RWPE2 (cell line): ENCODE data around the gene SDF2L1.

Source experiments
- ATAC-seq: fragments of 200-7000 bp; cut with Tn5 transposase; 3 replicates; pipeline ENCODE4 v1.9.1; 2021; ENCODE audit warnings: low read depth
- DNase-seq: peaks from one replicate; pipeline ENCODE4 v3.0.0-alpha.2; 2020; ENCODE audit warnings: low spot score
- H3K27ac ChIP-seq: fragments of 450-650 bp; 2 replicates; pipeline ENCODE4 v1.5.1; 2017; ENCODE audit warnings: mild to moderate bottlenecking; ENCODE audit not compliant: poor library complexity, severe bottlenecking
- H3K27me3 ChIP-seq: fragments of 250-450 bp; sonication (Bioruptor Pico); 2 replicates; pipeline ENCODE4 v1.5.1; 2021; ENCODE audit warnings: mild to moderate bottlenecking, moderate library complexity; ENCODE audit not compliant: insufficient read depth, poor library complexity, severe bottlenecking
- H3K36me3 ChIP-seq: fragments of 250-450 bp; sonication (Bioruptor Pico); 2 replicates; pipeline ENCODE4 v1.5.1; 2020; ENCODE audit warnings: low read depth, mild to moderate bottlenecking, moderate library complexity
- H3K4me1 ChIP-seq: fragments of 250-450 bp; sonication (Bioruptor Pico); 2 replicates; pipeline ENCODE4 v1.5.1; 2021; ENCODE audit warnings: mild to moderate bottlenecking, moderate library complexity; ENCODE audit not compliant: insufficient read depth, poor library complexity, severe bottlenecking
- H3K4me3 ChIP-seq: fragments of 250-450 bp; sonication (Bioruptor Pico); 2 replicates; pipeline ENCODE4 v1.5.1; 2021; ENCODE audit warnings: mild to moderate bottlenecking, moderate library complexity; ENCODE audit not compliant: severe bottlenecking
- H3K9me3 ChIP-seq: fragments of 250-450 bp; sonication (Bioruptor Pico); 2 replicates; pipeline ENCODE4 v1.5.1; 2021; ENCODE audit warnings: mild to moderate bottlenecking, moderate library complexity; ENCODE audit not compliant: severe bottlenecking
- TF ChIP-seq, protein P1 (sequence below): fragments of 450-650 bp; IDR thresholded peaks from one replicate; pipeline ENCODE4 v1.5.1; 2017; ENCODE audit warnings: mild to moderate bottlenecking, moderate library complexity; ENCODE audit not compliant: poor library complexity, severe bottlenecking

SDF2L1 gene

GRCh38 chr22:21652010-21652546 lies 10.0 kb downstream of the SDF2L1 start:
- DNase-seq = peak; percentile 88
- peaks cover 38% of the 10 kb centered on the region for H3K36me3 ChIP-seq
- no peaks in the 10 kb centered on the region for H3K4me1 ChIP-seq
- TF ChIP-seq, protein P1, sequence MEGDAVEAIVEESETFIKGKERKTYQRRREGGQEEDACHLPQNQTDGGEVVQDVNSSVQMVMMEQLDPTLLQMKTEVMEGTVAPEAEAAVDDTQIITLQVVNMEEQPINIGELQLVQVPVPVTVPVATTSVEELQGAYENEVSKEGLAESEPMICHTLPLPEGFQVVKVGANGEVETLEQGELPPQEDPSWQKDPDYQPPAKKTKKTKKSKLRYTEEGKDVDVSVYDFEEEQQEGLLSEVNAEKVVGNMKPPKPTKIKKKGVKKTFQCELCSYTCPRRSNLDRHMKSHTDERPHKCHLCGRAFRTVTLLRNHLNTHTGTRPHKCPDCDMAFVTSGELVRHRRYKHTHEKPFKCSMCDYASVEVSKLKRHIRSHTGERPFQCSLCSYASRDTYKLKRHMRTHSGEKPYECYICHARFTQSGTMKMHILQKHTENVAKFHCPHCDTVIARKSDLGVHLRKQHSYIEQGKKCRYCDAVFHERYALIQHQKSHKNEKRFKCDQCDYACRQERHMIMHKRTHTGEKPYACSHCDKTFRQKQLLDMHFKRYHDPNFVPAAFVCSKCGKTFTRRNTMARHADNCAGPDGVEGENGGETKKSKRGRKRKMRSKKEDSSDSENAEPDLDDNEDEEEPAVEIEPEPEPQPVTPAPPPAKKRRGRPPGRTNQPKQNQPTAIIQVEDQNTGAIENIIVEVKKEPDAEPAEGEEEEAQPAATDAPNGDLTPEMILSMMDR = no peak
- peak overlapping the region; percentile 79 for H3K4me3 ChIP-seq
- ATAC-seq = peak; percentile 86
- peak overlapping the region; percentile 53 for H3K27ac ChIP-seq
- H3K9me3 ChIP-seq = no peaks in the 10 kb centered on the region
- H3K27me3 ChIP-seq = no peaks in the 10 kb centered on the region

DNA sequence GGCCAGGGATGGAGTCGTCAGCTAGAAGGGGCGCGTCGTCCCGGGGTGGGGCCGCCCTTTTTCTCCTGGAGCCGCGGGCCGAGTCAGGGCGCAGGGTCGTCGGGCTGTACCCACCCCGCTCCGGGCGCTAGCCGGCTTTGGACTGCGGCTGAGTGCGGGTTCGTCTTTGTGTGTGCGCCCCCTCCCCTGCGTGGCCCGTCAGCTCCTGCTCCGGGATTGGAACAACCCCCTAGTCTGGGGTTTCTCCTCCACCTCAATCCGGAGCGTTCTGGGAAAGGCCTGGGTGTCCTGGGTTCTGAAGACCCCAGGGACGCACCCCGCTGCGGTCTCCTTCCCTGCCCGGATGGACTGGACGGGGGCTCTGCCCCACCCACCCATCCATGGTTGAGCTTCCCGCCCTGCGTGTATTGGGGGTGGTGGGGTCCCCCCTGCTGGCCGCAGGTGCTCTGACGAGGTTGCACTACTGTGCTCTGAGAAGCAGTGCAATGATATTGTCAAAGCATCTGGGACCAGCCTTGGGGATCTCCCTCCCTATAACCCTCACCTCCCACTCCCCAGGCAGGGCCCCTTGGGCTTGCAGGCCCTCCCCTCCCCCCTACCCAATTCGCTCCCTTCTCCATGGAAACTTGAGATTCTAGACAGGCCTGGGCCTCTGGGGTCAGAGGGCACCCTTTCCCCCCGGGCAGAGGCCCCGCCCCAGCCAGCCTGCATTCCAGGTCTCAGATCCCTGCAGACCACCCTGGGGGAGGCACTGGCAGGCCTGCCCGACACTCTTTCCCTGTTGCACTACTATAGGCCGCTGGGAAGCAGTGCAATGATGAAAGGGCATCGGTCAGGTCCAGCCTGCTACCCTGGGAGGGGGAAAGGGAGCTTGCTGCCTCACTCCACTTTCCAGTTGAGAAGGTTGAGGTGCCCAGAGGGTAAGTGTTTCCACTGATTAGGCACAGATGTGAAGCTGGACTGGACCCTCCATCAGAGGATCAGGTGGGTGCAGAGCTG lies 10.7 kb downstream of the SDF2L1 start:
- Histone ChIP-seq H3K4me1 (no peaks in the 10 kb centered on the region), H3K36me3 (peaks cover 33% of the 10 kb centered on the region), H3K27me3 (no peaks in the 10 kb centered on the region), H3K4me3 (peak overlapping the region; percentile 79), H3K27ac (peak overlapping the region; percentile 53), H3K9me3 (no peaks in the 10 kb centered on the region)
- DNase-seq (no peak), ATAC-seq (peak; percentile 5; the same call in 1 of the 3 replicates)
- TF ChIP-seq, protein P1 = no peak

- peak overlapping the region; percentile 4 for H3K27ac ChIP-seq
- peaks cover 14% of the 10 kb centered on the region; the same call in 1 of the 2 replicates for H3K36me3 ChIP-seq
- H3K4me1 ChIP-seq = no peaks in the 10 kb centered on the region
Measured at GRCh38 chr22:21657020-21657359, 14.9 kb downstream of the SDF2L1 start.

GRCh38 chr22:21657360-21658032 lies 15.4 kb downstream of the SDF2L1 start:
- Histone ChIP-seq H3K36me3 (peaks cover 14% of the 10 kb centered on the region; the same call in 1 of the 2 replicates), H3K27ac (peak overlapping the region; percentile 4), H3K4me1 (no peaks in the 10 kb centered on the region), H3K27me3 (no peaks in the 10 kb centered on the region), H3K9me3 (no peaks in the 10 kb centered on the region), H3K4me3 (peak overlapping the region; percentile 35)
- TF ChIP-seq, protein P1 = no peak
- ATAC-seq (peak; percentile 78), DNase-seq (peak; percentile 80)

More at GRCh38 chr22:21657020-21657359, 14.9 kb downstream of the SDF2L1 start:
- Histone ChIP-seq H3K4me3 (peak overlapping the region; percentile 35), H3K9me3 (no peaks in the 10 kb centered on the region), H3K27me3 (no peaks in the 10 kb centered on the region)
- ATAC-seq = no peak; the same call in 2 of the 3 replicates
- no peak for DNase-seq
- TF ChIP-seq, protein P1 = no peak
